T-cell (primary cell): ENCODE data around the gene MALL. TPM values are rescaled to one million over a fixed set of nuclear protein-coding genes. Genes with fewer than 3 reads are reported as not detected.
"Not testable (repeated sequence)": the region's sequence is repeated elsewhere in the genome, so short reads cannot be mapped to it uniquely, and the experiment has no call there.

Source experiments
- ATAC-seq, 4 experiments: fragments of 200-7000 bp in 3 of 4; fragments of 150-1000 bp in 1 of 4; cut with Tn5 transposase; replicated peaks in 1 of 4; 1 replicate in 3 of 4; 2 replicates in 1 of 4; pipeline ENCODE4 v1.10.0; 2021; ENCODE audit warnings: moderate library complexity in 3 of 4, mild to moderate bottlenecking in 2 of 4, moderate number of reproducible peaks in 1 of 4
- CTCF ChIA-PET, 2 donors: fragments of 300-600 bp; sonication (Branson Sonifier 250); formaldehyde crosslinking; loops; one replicate each; lab custom pipeline; 2022; ENCODE audit warnings: antibody characterized with exemption in 2 of 2; lab: Charles Lee
- POLR2A ChIA-PET, 2 donors: fragments of 300-600 bp; sonication (Branson Sonifier 250); formaldehyde crosslinking; loops; one replicate each; lab custom pipeline; 2022; ENCODE audit warnings: antibody characterized with exemption in 2 of 2; lab: Charles Lee
- DNase-seq, 35 experiments: peaks; one replicate each; pipeline versions ENCODE4 v3.0.0 to v3.0.0-alpha.2; 2013 to 2023
- H3K27ac ChIP-seq: one replicate; pipeline ENCODE4 v1.5.1; 2013; ENCODE audit warnings: low read length
- H3K27me3 ChIP-seq, 2 experiments: replicated peaks in 1 of 2; 1 replicate in 1 of 2; 2 replicates in 1 of 2; pipeline versions ENCODE4 v1.6.1 to v1.7.0; 2013; ENCODE audit warnings: low read length in 1 of 2, mixed read lengths in 1 of 2; ENCODE audit not compliant: control insufficient read depth in 2 of 2, insufficient read depth in 2 of 2; ENCODE audit errors: extremely low read depth in 1 of 2
- H3K36me3 ChIP-seq, 2 donors: 1 replicate in 1 of 2; 2 replicates in 1 of 2; pipeline versions ENCODE4 v1.6.1 to v1.7.0; 2013; ENCODE audit warnings: low read length in 1 of 2; ENCODE audit not compliant: control insufficient read depth in 2 of 2, insufficient read depth in 1 of 2; ENCODE audit errors: extremely low read depth in 1 of 2
- H3K4me1 ChIP-seq, 2 experiments: 1 replicate in 1 of 2; 2 replicates in 1 of 2; pipeline versions ENCODE4 v1.6.1 to v1.7.0; 2013; ENCODE audit warnings: low read length in 2 of 2, mixed read lengths in 1 of 2; ENCODE audit not compliant: insufficient read depth in 2 of 2, control insufficient read depth in 1 of 2; ENCODE audit errors: extremely low read depth in 1 of 2
- H3K4me3 ChIP-seq, 2 donors: 1 replicate in 1 of 2; 2 replicates in 1 of 2; pipeline versions ENCODE4 v1.5.1 to v1.7.0; 2013; ENCODE audit warnings: mild to moderate bottlenecking in 2 of 2, low read length in 1 of 2, moderate library complexity in 1 of 2; ENCODE audit not compliant: control insufficient read depth in 1 of 2; ENCODE audit errors: extremely low read depth in 1 of 2
- H3K9me3 ChIP-seq: 2 replicates; pipeline ENCODE4 v1.7.0; 2013
- H3K27ac Mint-ChIP-seq, 2 donors: one replicate each; pipeline ENCODE4 v1.8.0; 2020 to 2021; ENCODE audit warnings: mild to moderate bottlenecking in 2 of 2, mixed read lengths in 2 of 2
- H3K27me3 Mint-ChIP-seq, 2 donors: one replicate each; pipeline ENCODE4 v1.8.0; 2021 to 2022; ENCODE audit warnings: mixed read lengths in 2 of 2
- H3K36me3 Mint-ChIP-seq: one replicate; pipeline ENCODE4 v1.8.0; 2021; ENCODE audit warnings: mixed read lengths
- H3K4me1 Mint-ChIP-seq, 3 donors: one replicate each; pipeline ENCODE4 v1.8.0; 2020 to 2022; ENCODE audit warnings: mixed read lengths in 3 of 3, mild to moderate bottlenecking in 1 of 3
- H3K4me3 Mint-ChIP-seq, 3 donors: one replicate each; pipeline ENCODE4 v1.8.0; 2020 to 2022; ENCODE audit warnings: mild to moderate bottlenecking in 3 of 3, mixed read lengths in 3 of 3, moderate library complexity in 3 of 3
- H3K9me3 Mint-ChIP-seq, 3 donors: one replicate each; pipeline ENCODE4 v1.8.0; 2020 to 2022; ENCODE audit warnings: mixed read lengths in 3 of 3
- WGBS: methylation state at CpG from one replicate; pipeline ENCODE4 v1.1.5; 2013; ENCODE audit warnings: missing lambda C conversion rate; ENCODE audit not compliant: insufficient coverage; 5-methylcytosine and 5-hydroxymethylcytosine counted together
- total RNA-seq, 35 experiments: library from RNA in 6 of 35; stranded (reverse) in 6 of 35; fragments of 120-200 nt in 1 of 35; gene quantifications; one replicate each; pipeline versions ENCODE4 v1.2.1 to v1.2.4 and lab custom pipeline; 2013 to 2026

MALL gene
- total RNA-seq, 5 donors from 2014 or later (not counting 1 experiment from before 2014, with no cell fraction given), result 0.39 to 0.57 (median 0.53) TPM; not detected in 2

DNA sequence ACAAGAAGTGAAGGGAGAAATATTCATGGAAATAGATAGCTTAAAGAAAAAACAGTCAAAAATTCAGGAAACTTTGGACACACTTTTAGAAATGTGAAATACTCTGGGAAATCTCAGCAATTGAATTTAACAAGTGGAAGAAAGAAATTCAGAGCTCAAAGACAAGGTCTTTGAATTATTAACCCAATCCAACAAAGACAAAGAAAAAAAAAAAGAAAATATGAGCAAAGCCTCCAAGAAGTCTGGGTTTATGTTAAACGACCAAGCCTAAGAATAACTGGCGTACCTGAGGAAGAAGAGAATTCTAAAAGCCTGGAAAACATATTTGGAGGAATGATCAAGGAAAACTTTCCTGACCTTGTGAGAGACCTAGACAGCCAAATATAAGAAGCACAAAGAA lies 7.3 kb downstream of the MALL start:
- H3K9me3 ChIP-seq, H3K36me3 ChIP-seq, H3K27ac ChIP-seq, H3K4me3 ChIP-seq, H3K27ac Mint-ChIP-seq, CTCF ChIA-PET, ATAC-seq, H3K4me3 Mint-ChIP-seq, H3K36me3 Mint-ChIP-seq, DNase-seq, H3K4me1 ChIP-seq, H3K4me1 Mint-ChIP-seq, POLR2A ChIA-PET: not testable (repeated sequence)
- Mint-ChIP-seq H3K27me3 (peaks cover 57 to 59% of the 10 kb centered on the region in 2 donors), H3K9me3 (peaks cover 0 to 11% (median 2%) of the 10 kb centered on the region in 3 donors)
- peaks cover 0 to 26% of the 10 kb centered on the region in 2 experiments for H3K27me3 ChIP-seq
- WGBS, result no CpG with 5 or more reads among the region's 2 CpGs

DNA sequence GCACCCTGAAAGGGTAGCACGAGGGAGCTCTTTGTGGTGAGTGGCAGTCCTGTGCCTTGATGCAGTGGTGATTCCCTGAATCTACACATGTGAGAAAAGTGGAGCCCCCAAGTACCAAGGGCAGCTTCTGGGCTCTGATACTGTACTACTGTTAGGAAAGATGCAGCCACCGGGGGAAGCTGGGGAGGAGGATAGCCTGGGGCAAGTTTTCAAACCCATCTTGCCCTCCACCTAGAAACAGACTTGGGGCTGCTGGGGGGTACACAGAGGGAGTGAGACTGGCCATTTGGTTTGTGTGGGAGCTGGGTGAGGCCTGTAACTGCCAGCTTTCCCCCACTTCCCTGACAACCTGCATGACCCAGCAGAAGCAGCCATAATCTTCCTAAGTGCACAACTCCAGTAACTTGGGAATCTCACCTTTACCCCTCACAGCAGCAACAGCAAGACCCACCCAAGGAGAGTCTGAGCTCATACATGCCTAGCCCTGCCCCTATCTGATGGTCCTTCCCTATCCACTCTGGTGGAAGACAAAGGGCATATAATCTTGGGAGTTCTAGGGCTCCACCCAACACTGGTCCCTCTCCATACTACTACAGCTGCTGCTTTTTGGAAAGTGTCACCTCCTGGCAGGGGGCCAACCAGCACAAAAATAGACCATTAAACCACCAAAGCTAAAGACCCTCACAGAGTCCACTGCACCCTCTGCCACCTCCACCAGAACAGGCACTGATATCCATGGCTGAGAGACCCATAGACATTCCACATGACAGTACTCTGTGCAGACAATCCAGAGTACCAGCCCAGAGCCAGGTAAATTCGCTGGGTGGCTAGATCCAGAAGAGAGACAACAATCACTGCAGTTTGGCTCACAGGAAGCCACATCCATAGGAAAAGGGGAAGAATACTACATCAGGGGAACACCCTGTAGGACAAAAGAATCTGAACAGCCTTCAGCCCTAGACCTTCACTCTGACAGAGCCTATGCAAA lies 8.2 kb downstream of the MALL start:
- DNase-seq, result no peak
- Mint-ChIP-seq H3K4me3 (no peak overlapping the region), H3K4me1 (peaks cover 0 to 4% (median 0%) of the 10 kb centered on the region in 3 donors), H3K9me3 (peaks cover 0 to 11% (median 2%) of the 10 kb centered on the region in 3 donors), H3K27ac (no peak overlapping the region), H3K36me3 (no peaks in the 10 kb centered on the region), H3K27me3 (peaks cover 58 to 65% of the 10 kb centered on the region in 2 donors)
- no CpG with 5 or more reads among the region's 3 CpGs for WGBS
- no peak for ATAC-seq
- POLR2A ChIA-PET, result no interaction called here
- Histone ChIP-seq H3K27ac (no peak overlapping the region), H3K27me3 (peaks cover 0 to 34% of the 10 kb centered on the region in 2 experiments), H3K4me3 (no peak overlapping the region), H3K4me1 (no peaks in the 10 kb centered on the region), H3K9me3 (no peaks in the 10 kb centered on the region), H3K36me3 (no peaks in the 10 kb centered on the region)
- CTCF ChIA-PET, result no interaction called here

DNA sequence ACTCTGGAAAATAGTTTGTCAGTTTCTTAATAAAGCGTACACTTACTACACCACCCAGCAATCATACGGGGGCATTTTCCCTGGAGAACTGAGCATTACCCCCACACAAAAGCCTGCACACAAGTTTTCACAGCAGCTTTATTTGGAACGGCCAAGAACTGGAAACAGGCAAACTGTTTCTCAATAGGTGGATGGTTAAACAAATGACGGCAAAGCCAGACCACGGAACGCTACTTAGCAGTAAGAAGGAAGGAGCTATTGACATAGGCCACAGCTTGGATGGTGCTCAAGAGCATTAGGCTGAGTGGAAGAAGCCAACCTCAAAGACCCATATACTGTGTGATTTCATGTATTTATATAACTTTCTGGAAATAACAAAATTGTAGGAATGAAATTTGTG lies 9.0 kb downstream of the MALL start:
- H3K27ac ChIP-seq, result no peak overlapping the region
- H3K4me1 ChIP-seq, result no peaks in the 10 kb centered on the region
- H3K9me3 ChIP-seq, result no peaks in the 10 kb centered on the region
- Mint-ChIP-seq H3K27ac (no peak overlapping the region), H3K36me3 (no peaks in the 10 kb centered on the region), H3K27me3 (peaks cover 51 to 67% of the 10 kb centered on the region in 2 donors), H3K4me1 (peaks cover 0 to 4% (median 0%) of the 10 kb centered on the region in 3 donors), H3K4me3 (no peak overlapping the region), H3K9me3 (peaks cover 0 to 11% (median 2%) of the 10 kb centered on the region in 3 donors)
- WGBS, result no CpG with 5 or more reads among the region's 6 CpGs
- H3K36me3 ChIP-seq, result no peaks in the 10 kb centered on the region
- DNase-seq (no peak), ATAC-seq (no peak)
- no peak overlapping the region for H3K4me3 ChIP-seq
- CTCF ChIA-PET, result no interaction called here
- H3K27me3 ChIP-seq, result peaks cover 0 to 37% of the 10 kb centered on the region in 2 experiments
- POLR2A ChIA-PET, result no interaction called here

DNA sequence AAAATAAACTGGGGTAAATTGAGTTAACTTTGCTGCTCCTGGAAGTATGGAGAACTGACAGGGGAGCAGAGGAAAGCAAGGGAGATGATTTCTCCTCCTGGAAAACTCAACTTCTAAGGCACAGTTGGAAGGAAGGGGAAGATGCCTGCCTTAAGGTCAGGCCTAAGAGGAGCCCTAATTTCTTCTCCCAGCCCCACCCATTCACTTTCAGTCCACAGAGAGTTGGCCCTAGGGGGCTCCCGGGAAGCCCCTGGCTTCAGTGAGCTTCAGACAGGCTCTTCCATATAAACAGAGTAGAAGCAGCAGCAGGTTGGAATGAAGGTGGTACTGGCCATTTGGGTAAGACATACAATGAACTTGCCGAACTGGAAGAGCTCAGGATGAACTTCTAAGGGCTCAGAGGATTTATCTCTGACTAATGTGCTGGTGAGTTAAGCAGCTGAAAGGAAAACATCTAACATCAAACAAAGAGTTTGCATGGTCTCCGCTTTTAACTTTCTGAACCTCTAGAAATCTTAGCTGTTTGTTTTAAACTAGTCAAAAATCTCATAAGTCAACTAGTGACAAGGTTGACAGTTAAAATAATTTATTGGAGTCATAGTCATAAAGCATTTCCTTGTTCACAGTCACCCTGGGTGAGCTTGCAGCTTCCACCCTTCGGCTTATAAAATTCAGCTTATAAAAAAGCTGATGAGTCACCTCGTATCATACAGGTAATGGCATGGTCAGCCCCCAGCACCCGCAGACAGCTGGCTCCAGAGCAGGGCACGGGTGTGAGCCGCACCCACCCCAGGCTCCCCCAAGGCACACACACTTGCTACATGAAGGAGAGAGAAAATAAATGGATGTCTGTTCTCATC lies 9.8 kb downstream of the MALL start:
- H3K27me3 ChIP-seq, result peaks cover 0 to 41% of the 10 kb centered on the region in 2 experiments
- H3K4me1 ChIP-seq, result no peaks in the 10 kb centered on the region
- no peaks in the 10 kb centered on the region for H3K36me3 ChIP-seq
- ChIA-PET POLR2A (no interaction called here), CTCF (no interaction called here)
- H3K27ac Mint-ChIP-seq, result no peak overlapping the region
- peaks cover 46 to 62% of the 10 kb centered on the region in 2 donors for H3K27me3 Mint-ChIP-seq
- H3K4me3 ChIP-seq, result no peak overlapping the region
- no peaks in the 10 kb centered on the region for H3K36me3 Mint-ChIP-seq
- H3K9me3 Mint-ChIP-seq, result peaks cover 0 to 11% (median 2%) of the 10 kb centered on the region in 3 donors
- peaks cover 0 to 4% (median 3%) of the 10 kb centered on the region in 3 donors for H3K4me1 Mint-ChIP-seq
- no peak overlapping the region for H3K4me3 Mint-ChIP-seq
- 8% methylated on average over 2 of the region's 8 CpGs for WGBS
- H3K9me3 ChIP-seq, result no peaks in the 10 kb centered on the region
- DNase-seq, result no peak
- ATAC-seq, result no peak
- H3K27ac ChIP-seq, result no peak overlapping the region

DNA sequence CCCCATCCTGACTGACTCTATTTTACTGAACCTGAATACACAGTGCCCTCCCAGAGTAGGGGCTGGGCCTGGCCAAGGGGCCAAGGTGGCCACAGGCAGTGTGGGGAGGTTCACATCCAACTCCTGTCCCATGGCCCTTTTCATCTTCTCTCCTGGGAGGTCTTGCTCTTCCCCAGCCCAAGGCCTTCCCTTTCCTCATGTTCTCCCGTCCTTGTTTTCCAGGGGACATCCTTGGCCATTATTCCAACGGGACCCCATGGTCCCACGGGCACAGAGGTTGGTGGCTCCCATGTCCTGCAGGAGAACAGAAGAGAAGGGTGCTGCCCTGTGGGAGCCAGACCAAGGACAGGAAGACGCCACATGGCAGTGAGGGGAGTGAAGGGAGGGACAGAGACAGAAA lies 10.4 kb downstream of the MALL start:
- H3K27ac Mint-ChIP-seq, result no peak overlapping the region
- 100% methylated on average over 3 of the region's 4 CpGs for WGBS
- Histone ChIP-seq H3K27ac (no peak overlapping the region), H3K27me3 (peaks cover 0 to 41% of the 10 kb centered on the region in 2 experiments), H3K4me3 (no peak overlapping the region), H3K9me3 (no peaks in the 10 kb centered on the region), H3K36me3 (no peaks in the 10 kb centered on the region), H3K4me1 (no peaks in the 10 kb centered on the region)
- no peak for ATAC-seq
- peaks cover 0 to 9% (median 2%) of the 10 kb centered on the region in 3 donors for H3K9me3 Mint-ChIP-seq
- H3K27me3 Mint-ChIP-seq, result peaks cover 46 to 58% of the 10 kb centered on the region in 2 donors
- no peaks in the 10 kb centered on the region for H3K36me3 Mint-ChIP-seq
- ChIA-PET CTCF (no interaction called here), POLR2A (no interaction called here)
- DNase-seq, result no peak
- no peak overlapping the region for H3K4me3 Mint-ChIP-seq
- peaks cover 0 to 4% (median 3%) of the 10 kb centered on the region in 3 donors for H3K4me1 Mint-ChIP-seq
